Smooth muscle cell (in vitro differentiated cells): ENCODE measurements around the gene ITPR2. TPM values are rescaled to one million over a fixed set of nuclear protein-coding genes. Genes with fewer than 3 reads are reported as not detected.

Experiments used
- DNase-seq: peaks from one replicate; lab custom pipeline; 2025; ENCODE audit not compliant: unreplicated experiment; lab: John Stamatoyannopoulos, UW
- H2AFZ ChIP-seq: fragments of 200-600 bp; sonication (generic); 2 replicates; pipeline ENCODE4 v1.6.0; 2016; ENCODE audit warnings: antibody characterized with exemption, low read depth, mild to moderate bottlenecking
- H3F3A ChIP-seq: fragments of 200-600 bp; sonication (generic); 2 replicates; pipeline ENCODE4 v1.6.0; 2017; ENCODE audit warnings: antibody characterized with exemption, low read depth
- H3K27ac ChIP-seq: fragments of 200-600 bp; sonication (generic); 2 replicates; pipeline ENCODE4 v1.5.1; 2016; ENCODE audit warnings: low read depth, mild to moderate bottlenecking
- H3K27me3 ChIP-seq: fragments of 200-600 bp; sonication (generic); 2 replicates; pipeline ENCODE4 v1.6.1; 2016; ENCODE audit warnings: low read depth, mild to moderate bottlenecking
- H3K36me3 ChIP-seq: fragments of 200-600 bp; sonication (generic); 2 replicates; pipeline ENCODE4 v1.5.1; 2016; ENCODE audit warnings: low read depth
- H3K4me1 ChIP-seq: fragments of 200-600 bp; sonication (generic); 2 replicates; pipeline ENCODE4 v1.5.1; 2016; ENCODE audit warnings: low read depth
- H3K4me2 ChIP-seq: fragments of 200-600 bp; sonication (generic); 2 replicates; pipeline ENCODE4 v1.6.0; 2016; ENCODE audit warnings: mild to moderate bottlenecking
- H3K4me3 ChIP-seq: fragments of 200-600 bp; sonication (generic); 2 replicates; pipeline ENCODE4 v1.5.1; 2016; ENCODE audit warnings: mild to moderate bottlenecking
- H3K79me2 ChIP-seq: fragments of 200-600 bp; sonication (generic); 2 replicates; pipeline ENCODE4 v1.6.0; 2016; ENCODE audit warnings: low read depth, mild to moderate bottlenecking
- H3K9ac ChIP-seq: fragments of 200-600 bp; sonication (generic); 2 replicates; pipeline ENCODE4 v1.6.0; 2016; ENCODE audit warnings: low read depth
- H3K9me3 ChIP-seq: fragments of 200-600 bp; sonication (generic); replicated peaks from 2 replicates; pipeline ENCODE4 v1.5.1; 2016; ENCODE audit warnings: low read depth
- H4K20me1 ChIP-seq: fragments of 200-600 bp; sonication (generic); 2 replicates; pipeline ENCODE4 v1.6.0; 2016; ENCODE audit warnings: low read depth
- WGBS: methylation state at CpG from one replicate; pipeline ENCODE4 v1.1.7; 2016; ENCODE audit warnings: low lambda C conversion rate; 5-methylcytosine and 5-hydroxymethylcytosine counted together
- polyA plus RNA-seq: library from polyadenylated mRNA; unstranded; fragments of >200 nt; fragmentation: Nextera tagmentation; extraction: Ambion mirVana; gene quantifications from 2 replicates; pipeline ENCODE4 v1.2.1, GENCODE V29; 2016
- total RNA-seq: library from RNA; depleted of rRNA; stranded (reverse); fragments of >200 nt; gene quantifications from 2 replicates; pipeline ENCODE4 v1.2.3, GENCODE V29; 2014
- TF ChIP-seq, protein P1 (sequence below): fragments of 200-600 bp; sonication (generic); IDR thresholded peaks from 2 replicates; pipeline ENCODE4 v1.5.1; 2017; ENCODE audit warnings: borderline replicate concordance, mild to moderate bottlenecking, antibody characterized with exemption; ENCODE audit not compliant: insufficient read depth, poor library complexity, severe bottlenecking

The ITPR2 gene
- total and polyA plus RNA-seq, 2 experiments from 2014 or later, result 6.8 to 17.4 TPM

DNA sequence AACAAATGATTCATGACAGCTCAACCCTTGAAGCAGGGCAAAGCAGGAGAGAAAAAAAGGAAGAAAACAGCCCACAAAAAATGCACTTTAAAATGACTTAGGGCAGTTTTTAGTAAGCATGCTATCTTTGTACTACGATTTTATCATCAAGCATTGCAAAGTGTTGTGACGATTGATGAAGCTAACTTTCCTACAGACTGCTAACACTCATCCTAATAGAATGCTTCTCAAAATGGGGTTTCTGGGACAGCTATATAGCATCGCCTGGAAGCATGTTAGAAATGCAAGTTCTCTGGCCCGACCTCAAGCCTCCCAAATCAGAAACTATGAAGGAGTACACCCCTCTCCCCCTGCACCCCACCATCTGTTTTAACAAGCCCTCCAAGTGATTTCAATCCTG, 381.2 kb downstream of the ITPR2 start:
- Histone ChIP-seq H3K4me1 (no peaks in the 10 kb centered on the region), H4K20me1 (no peaks in the 10 kb centered on the region), H3K27ac (no peak overlapping the region), H3K9ac (no peak overlapping the region), H2AFZ (no peak overlapping the region), H3K79me2 (no peaks in the 10 kb centered on the region), H3K27me3 (no peaks in the 10 kb centered on the region), H3F3A (no peaks in the 10 kb centered on the region), H3K4me2 (no peak overlapping the region), H3K9me3 (no peaks in the 10 kb centered on the region), H3K36me3 (no peaks in the 10 kb centered on the region), H3K4me3 (no peak overlapping the region)
- TF ChIP-seq, protein P1, sequence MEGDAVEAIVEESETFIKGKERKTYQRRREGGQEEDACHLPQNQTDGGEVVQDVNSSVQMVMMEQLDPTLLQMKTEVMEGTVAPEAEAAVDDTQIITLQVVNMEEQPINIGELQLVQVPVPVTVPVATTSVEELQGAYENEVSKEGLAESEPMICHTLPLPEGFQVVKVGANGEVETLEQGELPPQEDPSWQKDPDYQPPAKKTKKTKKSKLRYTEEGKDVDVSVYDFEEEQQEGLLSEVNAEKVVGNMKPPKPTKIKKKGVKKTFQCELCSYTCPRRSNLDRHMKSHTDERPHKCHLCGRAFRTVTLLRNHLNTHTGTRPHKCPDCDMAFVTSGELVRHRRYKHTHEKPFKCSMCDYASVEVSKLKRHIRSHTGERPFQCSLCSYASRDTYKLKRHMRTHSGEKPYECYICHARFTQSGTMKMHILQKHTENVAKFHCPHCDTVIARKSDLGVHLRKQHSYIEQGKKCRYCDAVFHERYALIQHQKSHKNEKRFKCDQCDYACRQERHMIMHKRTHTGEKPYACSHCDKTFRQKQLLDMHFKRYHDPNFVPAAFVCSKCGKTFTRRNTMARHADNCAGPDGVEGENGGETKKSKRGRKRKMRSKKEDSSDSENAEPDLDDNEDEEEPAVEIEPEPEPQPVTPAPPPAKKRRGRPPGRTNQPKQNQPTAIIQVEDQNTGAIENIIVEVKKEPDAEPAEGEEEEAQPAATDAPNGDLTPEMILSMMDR, result no peak
- no peak for DNase-seq
- 85% methylated on average over 4 of the region's 4 CpGs for WGBS

DNA sequence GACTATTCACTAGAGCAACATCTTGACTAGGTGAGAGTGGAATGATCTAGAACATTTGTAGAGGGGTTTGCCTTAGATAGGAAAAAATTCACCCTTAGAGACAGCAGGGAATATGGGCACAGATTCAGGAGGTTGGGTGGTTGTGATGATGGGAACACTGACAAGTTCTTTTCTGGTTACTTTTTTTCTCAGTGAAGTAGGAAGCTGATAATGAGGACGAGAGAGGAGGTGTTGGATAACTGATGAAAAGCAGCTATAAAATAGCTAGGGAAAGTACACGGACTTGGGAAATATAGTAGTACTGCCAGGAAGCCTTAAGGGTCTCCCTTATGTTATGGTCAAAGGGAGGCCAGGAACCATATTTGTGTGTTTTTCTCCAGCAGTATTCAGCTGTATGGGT, 387.1 kb downstream of the ITPR2 start:
- no peak overlapping the region for H3K4me3 ChIP-seq
- WGBS, result 75% methylated on average over 2 of the region's 2 CpGs

DNA sequence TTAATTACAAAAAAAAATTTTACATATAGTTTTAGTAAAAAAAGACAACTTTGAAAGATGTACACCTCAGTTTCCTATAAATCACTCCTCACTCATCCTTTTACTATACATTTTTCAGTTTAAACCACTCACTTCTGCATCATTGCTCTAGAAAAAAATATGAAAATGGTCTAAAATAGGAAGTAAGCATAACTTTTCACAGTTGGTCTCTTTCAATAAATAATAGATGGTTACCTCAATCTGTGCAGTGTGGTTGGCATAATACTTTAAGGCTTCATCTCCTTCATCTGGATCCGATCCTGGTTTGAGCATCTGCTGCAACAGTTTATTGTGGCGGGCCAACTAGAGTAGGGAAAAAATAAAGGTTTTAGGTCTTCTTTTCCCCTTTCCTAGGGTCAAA, 389.7 kb downstream of the ITPR2 start:
- WGBS, result 97% methylated on average over 2 of the region's 2 CpGs
- H3K4me3 ChIP-seq, result no peak overlapping the region
- peaks cover 3% of the 10 kb centered on the region for H3K36me3 ChIP-seq

More for the DNA sequence above, 387.1 kb downstream of the ITPR2 start:
- no peaks in the 10 kb centered on the region for H4K20me1 ChIP-seq
- no peaks in the 10 kb centered on the region for H3F3A ChIP-seq
- H3K27me3 ChIP-seq, result no peaks in the 10 kb centered on the region
- H2AFZ ChIP-seq, result no peak overlapping the region
- TF ChIP-seq, protein P1, result no peak
- no peaks in the 10 kb centered on the region for H3K79me2 ChIP-seq
- no peaks in the 10 kb centered on the region for H3K4me1 ChIP-seq
- H3K4me2 ChIP-seq, result no peak overlapping the region
- DNase-seq, result no peak
- no peak overlapping the region for H3K27ac ChIP-seq
- no peak overlapping the region for H3K9ac ChIP-seq
- H3K36me3 ChIP-seq, result peaks cover 3% of the 10 kb centered on the region
- H3K9me3 ChIP-seq, result no peaks in the 10 kb centered on the region

DNA sequence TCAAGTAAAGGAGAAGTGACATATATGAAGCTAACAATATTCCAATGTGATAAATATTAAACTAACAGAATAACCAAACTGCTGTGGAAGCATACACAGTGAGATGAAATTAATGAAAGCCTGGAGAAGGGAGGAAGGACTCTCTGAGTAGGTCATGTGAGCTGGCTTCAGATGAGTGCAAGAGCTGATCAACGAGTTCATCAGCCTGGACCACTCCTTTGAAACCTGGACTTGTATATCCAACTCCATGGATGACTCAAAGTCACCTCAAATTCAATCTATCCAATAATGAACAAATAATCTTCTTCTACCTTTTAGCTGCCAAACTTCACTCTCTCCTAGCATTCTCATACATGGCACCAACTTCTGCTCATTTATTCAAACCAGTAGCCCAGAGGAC, 391.6 kb downstream of the ITPR2 start:
- H2AFZ ChIP-seq, result no peak overlapping the region
- no peak for DNase-seq
- H3K79me2 ChIP-seq, result no peaks in the 10 kb centered on the region
- no peak overlapping the region for H3K4me3 ChIP-seq
- H3K36me3 ChIP-seq, result peaks cover 3% of the 10 kb centered on the region
- no peaks in the 10 kb centered on the region for H3K9me3 ChIP-seq
- TF ChIP-seq, protein P1, result no peak
- H3F3A ChIP-seq, result no peaks in the 10 kb centered on the region
- no peaks in the 10 kb centered on the region for H3K27me3 ChIP-seq
- H3K9ac ChIP-seq, result no peak overlapping the region
- no peak overlapping the region for H3K4me2 ChIP-seq
- no peaks in the 10 kb centered on the region for H4K20me1 ChIP-seq
- WGBS, result 91% methylated on average over 1 of the region's 1 CpG
- no peak overlapping the region for H3K27ac ChIP-seq
- H3K4me1 ChIP-seq, result no peaks in the 10 kb centered on the region

More for the DNA sequence above, 389.7 kb downstream of the ITPR2 start:
- no peak overlapping the region for H3K4me2 ChIP-seq
- H4K20me1 ChIP-seq, result no peaks in the 10 kb centered on the region
- no peaks in the 10 kb centered on the region for H3K27me3 ChIP-seq
- H3K79me2 ChIP-seq, result no peaks in the 10 kb centered on the region
- no peak for DNase-seq
- no peaks in the 10 kb centered on the region for H3F3A ChIP-seq
- TF ChIP-seq, protein P1, result no peak
- H3K4me1 ChIP-seq, result no peaks in the 10 kb centered on the region
- H3K27ac ChIP-seq, result no peak overlapping the region
- no peak overlapping the region for H3K9ac ChIP-seq
- no peaks in the 10 kb centered on the region for H3K9me3 ChIP-seq
- H2AFZ ChIP-seq, result no peak overlapping the region
